A673 (cell line): ENCODE measurements around the gene STKLD1.

Source experiments
- CTCF ChIP-seq: fragments of 300-800, 200-600 bp; sonication (generic); conservative IDR thresholded peaks from 2 replicates; pipeline ENCODE4 v1.5.1; 2017; ENCODE audit warnings: low read depth, mild to moderate bottlenecking, antibody characterized with exemption, low read length, moderate library complexity, mixed read lengths
- EZH2 ChIP-seq: fragments of 200-600 bp; sonication (generic); IDR thresholded peaks from 2 replicates; pipeline ENCODE4 v1.6.1; 2017; ENCODE audit warnings: borderline replicate concordance, low read depth, mild to moderate bottlenecking, mixed read lengths, antibody characterized with exemption, low read length; ENCODE audit not compliant: poor library complexity, severe bottlenecking

GRCh38 chr9:133408042-133408441 is 31.9 kb downstream of the STKLD1 start:
- no peak for TF ChIP-seq CTCF
- TF ChIP-seq EZH2: no peak
